Measurements from ENCODE around the gene HASPIN. TPM values are rescaled to one million over a fixed set of nuclear protein-coding genes. Genes with fewer than 3 reads are reported as not detected.

Gene HASPIN
- 10 to 100 TPM; 27.6 to 31.2 TPM for total RNA-seq

DNA sequence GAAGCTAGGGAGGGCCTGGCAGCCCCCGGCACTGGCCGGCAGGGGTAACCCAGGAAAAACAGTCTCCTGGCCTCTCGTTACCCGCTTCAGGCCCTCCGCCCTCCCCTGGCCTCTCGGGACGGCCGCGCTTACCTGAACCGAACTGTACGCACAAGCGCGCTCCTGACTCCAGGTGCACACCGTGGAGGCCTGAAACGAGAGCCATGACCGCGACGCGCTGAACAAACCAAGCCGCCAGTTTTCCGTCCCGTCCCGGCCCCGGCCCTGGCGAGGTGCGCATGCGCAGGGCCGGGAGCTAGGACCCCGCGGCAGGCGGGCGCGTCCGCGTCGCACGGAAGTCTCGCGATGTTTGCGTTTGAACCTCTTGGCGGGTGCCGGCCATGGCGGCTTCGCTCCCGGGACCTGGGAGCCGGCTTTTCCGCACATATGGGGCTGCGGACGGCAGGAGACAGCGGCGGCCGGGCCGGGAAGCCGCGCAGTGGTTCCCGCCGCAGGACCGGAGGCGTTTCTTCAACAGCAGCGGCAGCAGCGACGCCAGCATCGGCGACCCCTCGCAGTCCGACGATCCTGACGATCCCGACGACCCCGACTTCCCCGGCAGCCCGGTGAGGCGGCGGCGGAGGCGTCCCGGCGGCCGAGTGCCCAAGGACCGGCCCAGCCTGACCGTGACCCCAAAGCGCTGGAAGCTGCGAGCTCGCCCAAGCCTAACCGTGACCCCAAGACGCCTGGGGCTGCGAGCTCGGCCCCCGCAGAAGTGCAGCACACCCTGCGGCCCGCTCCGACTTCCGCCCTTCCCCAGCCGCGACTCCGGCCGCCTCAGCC lies at the start of gene HASPIN:
TSS of gene HASPIN (plus strand) at position 348 of the 822 bp plus-strand sequence. CDS start at position 381, 33 bp downstream.
- ChIA-PET POLR2A (interaction anchor here (1.7 kb wide), 1 partner anchor 13 kb away, joined by 5 read pairs; no protein-coding TSS in a partner anchor), CTCF (interaction anchor here (0.5 to 3.1 kb wide), 20 partner anchors 9 to 1066 kb away, joined by 3 to 31 read pairs (median 4); partner anchors contain the start of genes CAMKK1, NCBP3 and P2RX5)
- H3K36me3 Mint-ChIP-seq (ENCODE audit: low read depth): peaks cover 57% of the 10 kb centered on the region
- no peaks in the 10 kb centered on the region for H3K27me3 Mint-ChIP-seq
- peak within 1 kb of the TSS; percentile 89 for H3K27ac Mint-ChIP-seq
- peak within 1 kb of the TSS; percentile 95 for H3K4me3 Mint-ChIP-seq
- DNase-seq: peak; percentile 94
- no peaks in the 10 kb centered on the region for H3K9me3 Mint-ChIP-seq
- H3K4me1 Mint-ChIP-seq: peaks cover 65% of the 10 kb centered on the region

DNA sequence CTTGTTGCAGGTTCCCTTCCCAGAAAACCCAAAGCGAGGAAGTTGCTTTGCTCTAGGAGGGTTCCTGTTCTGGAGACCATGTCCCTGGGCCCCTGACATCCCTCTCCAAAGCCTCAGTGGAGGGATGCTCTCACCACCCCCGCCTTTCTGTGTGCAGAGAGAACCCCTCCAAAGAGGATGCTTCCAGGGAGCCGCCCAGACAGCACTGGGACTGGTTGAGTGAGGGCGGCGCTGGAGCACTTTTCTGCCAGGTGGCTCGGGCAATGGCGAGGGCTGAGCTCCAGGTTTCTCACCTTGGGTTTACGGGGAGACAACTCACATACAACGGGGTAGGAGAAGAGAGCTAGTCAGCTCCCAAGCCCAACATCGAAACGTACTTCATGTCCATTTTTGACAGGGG lies 47.8 kb upstream of the HASPIN start:
- Mint-ChIP-seq H3K27ac (no peak overlapping the region), H3K36me3 (ENCODE audit: low read depth) (peaks cover 8% of the 10 kb centered on the region), H3K4me3 (no peak overlapping the region), H3K27me3 (no peaks in the 10 kb centered on the region), H3K9me3 (no peaks in the 10 kb centered on the region), H3K4me1 (peaks cover 6% of the 10 kb centered on the region)
- ChIA-PET POLR2A (no interaction called here), CTCF (interaction anchor here (0.6 kb wide), 2 partner anchors 397 to 594 kb away, joined by 3 to 4 read pairs; no protein-coding TSS in a partner anchor)
- no peak for DNase-seq

- Mint-ChIP-seq H3K9me3 (no peaks in the 10 kb centered on the region), H3K4me1 (peaks cover 26% of the 10 kb centered on the region), H3K4me3 (no peak overlapping the region), H3K36me3 (ENCODE audit: low read depth) (peaks cover 22% of the 10 kb centered on the region), H3K27me3 (no peaks in the 10 kb centered on the region), H3K27ac (peak overlapping the region; percentile 48)
- DNase-seq: no peak
- POLR2A ChIA-PET: no interaction called here
- CTCF ChIA-PET: interaction anchor here (0.7 to 1.6 kb wide), 6 partner anchors 17 to 167 kb away, joined by 3 to 6 read pairs (median 4); partner anchors contain the start of genes NCBP3 and P2RX5
Measured at GRCh38 chr17:3678095-3678820, 45.4 kb upstream of the HASPIN start.

- CTCF ChIA-PET: interaction anchor here (0.6 to 1.4 kb wide), 6 partner anchors 28 to 255 kb away, joined by 3 to 4 read pairs (median 3); no protein-coding TSS in a partner anchor
- Mint-ChIP-seq H3K9me3 (no peaks in the 10 kb centered on the region), H3K4me1 (peaks cover 28% of the 10 kb centered on the region), H3K27me3 (no peaks in the 10 kb centered on the region), H3K27ac (peak overlapping the region; percentile 48), H3K4me3 (no peak overlapping the region), H3K36me3 (ENCODE audit: low read depth) (peaks cover 22% of the 10 kb centered on the region)
- POLR2A ChIA-PET: no interaction called here
- no peak for DNase-seq
Measured at GRCh38 chr17:3678821-3679530, 44.7 kb upstream of the HASPIN start.

- no peak overlapping the region for H3K4me3 Mint-ChIP-seq
- peak overlapping the region; percentile 71 for H3K27ac Mint-ChIP-seq
- CTCF ChIA-PET: interaction anchor here (0.6 to 1.1 kb wide), 4 partner anchors 13 to 254 kb away, joined by 3 to 5 read pairs (median 4); no protein-coding TSS in a partner anchor
- H3K27me3 Mint-ChIP-seq: no peaks in the 10 kb centered on the region
- H3K4me1 Mint-ChIP-seq: peaks cover 28% of the 10 kb centered on the region
- H3K36me3 Mint-ChIP-seq (ENCODE audit: low read depth): peaks cover 22% of the 10 kb centered on the region
- POLR2A ChIA-PET: no interaction called here
- no peak for DNase-seq
- H3K9me3 Mint-ChIP-seq: no peaks in the 10 kb centered on the region
Measured at GRCh38 chr17:3679531-3680126, 44.1 kb upstream of the HASPIN start.

DNA sequence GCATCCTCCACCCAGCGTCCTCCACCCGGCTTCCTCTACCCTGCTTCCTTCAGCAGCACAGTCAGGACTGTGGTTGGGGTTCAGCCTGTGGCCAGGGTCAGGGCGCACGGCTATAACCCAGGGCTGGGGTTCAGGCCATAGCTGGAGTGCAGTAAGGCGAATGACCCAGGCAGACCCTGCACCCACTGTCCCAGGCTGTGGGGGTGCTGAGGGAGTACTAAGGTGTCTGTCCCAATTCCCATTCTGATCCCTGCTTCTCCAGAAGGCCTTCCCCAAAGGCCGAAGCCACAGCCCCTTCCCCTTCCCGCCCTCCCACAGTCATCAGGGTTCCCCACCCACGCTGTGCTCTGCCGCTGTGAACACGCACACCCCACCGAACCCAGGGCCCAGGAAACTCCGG lies 42.6 kb upstream of the HASPIN start:
- H3K9me3 Mint-ChIP-seq: no peaks in the 10 kb centered on the region
- H3K4me1 Mint-ChIP-seq: peaks cover 28% of the 10 kb centered on the region
- no peaks in the 10 kb centered on the region for H3K27me3 Mint-ChIP-seq
- H3K4me3 Mint-ChIP-seq: no peak overlapping the region
- no peak for DNase-seq
- POLR2A ChIA-PET: no interaction called here
- H3K36me3 Mint-ChIP-seq (ENCODE audit: low read depth): peaks cover 22% of the 10 kb centered on the region
- CTCF ChIA-PET: interaction anchor here (1.5 kb wide), 1 partner anchor 146 kb away, joined by 5 read pairs; no protein-coding TSS in a partner anchor
- no peak overlapping the region for H3K27ac Mint-ChIP-seq

DNA sequence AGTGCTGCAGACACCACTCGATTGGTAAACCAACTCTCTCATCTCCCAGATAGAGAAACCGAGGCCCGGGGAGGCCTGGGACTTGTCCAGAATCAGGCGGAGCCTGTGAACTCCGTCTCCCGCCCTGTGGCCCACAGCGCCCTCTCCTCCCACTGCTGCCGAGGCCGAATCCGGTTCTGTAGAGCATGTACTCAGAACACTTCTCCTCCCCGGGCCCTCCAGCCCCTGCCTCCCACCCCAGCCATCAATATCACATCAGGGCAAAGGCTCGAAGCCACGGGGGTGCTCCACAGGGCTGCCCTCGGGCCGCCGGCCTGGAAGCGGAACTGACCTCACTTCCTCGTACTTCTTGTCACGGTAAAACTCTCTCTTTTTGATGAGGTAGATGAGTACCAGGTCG lies 42.1 kb upstream of the HASPIN start:
- POLR2A ChIA-PET: no interaction called here
- no peaks in the 10 kb centered on the region for H3K9me3 Mint-ChIP-seq
- H3K27ac Mint-ChIP-seq: peak overlapping the region; percentile 69
- H3K36me3 Mint-ChIP-seq (ENCODE audit: low read depth): peaks cover 22% of the 10 kb centered on the region
- H3K4me1 Mint-ChIP-seq: peaks cover 28% of the 10 kb centered on the region
- no peaks in the 10 kb centered on the region for H3K27me3 Mint-ChIP-seq
- DNase-seq: no peak
- no peak overlapping the region for H3K4me3 Mint-ChIP-seq
- CTCF ChIA-PET: interaction anchor here (1.5 kb wide), 2 partner anchors 8 to 145 kb away, joined by 5 to 9 read pairs; no protein-coding TSS in a partner anchor

DNA sequence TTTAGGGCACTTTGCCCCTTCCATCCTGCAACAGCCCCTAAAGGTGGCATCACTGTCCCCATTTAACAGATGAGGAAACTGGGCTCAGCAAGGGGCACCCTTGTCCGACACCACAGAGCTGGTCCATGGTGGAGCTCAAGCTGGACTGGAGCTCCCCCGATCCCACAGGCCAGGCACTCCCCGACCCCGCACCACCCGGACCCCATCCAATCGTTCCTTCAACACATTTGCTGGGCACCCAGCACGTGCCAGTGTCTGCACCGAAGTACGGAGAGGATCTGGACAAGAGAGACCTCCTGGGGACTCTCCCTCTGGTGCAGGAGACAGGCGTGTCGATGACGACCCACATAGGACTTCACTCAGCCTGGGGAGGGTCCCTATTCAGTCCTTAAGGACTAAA lies 41.7 kb upstream of the HASPIN start:
- no peaks in the 10 kb centered on the region for H3K27me3 Mint-ChIP-seq
- POLR2A ChIA-PET: no interaction called here

DNA sequence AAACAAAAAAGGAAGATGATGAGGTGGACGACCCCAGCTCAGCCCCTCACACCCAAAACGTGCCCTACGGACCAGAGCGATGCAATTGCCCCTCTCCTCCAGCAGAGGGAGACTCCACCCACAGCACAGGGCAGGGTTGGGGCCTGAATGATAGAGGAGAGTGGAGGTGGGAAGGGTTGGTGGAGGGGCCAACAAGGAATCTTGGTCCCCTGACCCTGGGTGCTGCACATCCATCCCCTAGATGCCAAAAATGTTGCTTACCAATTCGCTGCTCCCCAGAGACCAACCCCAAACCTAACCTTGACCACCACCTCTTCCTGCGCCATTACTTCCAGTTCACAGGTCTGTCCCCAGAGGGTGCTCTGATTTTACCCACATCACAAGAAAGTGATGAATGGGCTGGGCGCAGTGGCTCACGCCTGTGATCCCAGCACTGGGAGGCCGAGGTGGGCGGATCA lies 40.6 kb upstream of the HASPIN start:
- DNase-seq: peak; percentile 67
- POLR2A ChIA-PET: interaction anchor here (0.6 kb wide), 1 partner anchor 12 kb away, joined by 3 read pairs; no protein-coding TSS in a partner anchor
- H3K27me3 Mint-ChIP-seq: no peaks in the 10 kb centered on the region
- H3K4me1 Mint-ChIP-seq: peaks cover 28% of the 10 kb centered on the region
- H3K4me3 Mint-ChIP-seq: no peak overlapping the region
- CTCF ChIA-PET: interaction anchor here (0.6 to 2.3 kb wide), 14 partner anchors 9 to 163 kb away, joined by 3 to 9 read pairs (median 4); partner anchors contain the start of genes HASPIN and P2RX5
- peaks cover 22% of the 10 kb centered on the region for H3K36me3 Mint-ChIP-seq (ENCODE audit: low read depth)
- H3K27ac Mint-ChIP-seq: peak overlapping the region; percentile 71
- no peaks in the 10 kb centered on the region for H3K9me3 Mint-ChIP-seq

More for the DNA sequence above, 41.7 kb upstream of the HASPIN start:
- Mint-ChIP-seq H3K4me1 (peaks cover 28% of the 10 kb centered on the region), H3K27ac (peak overlapping the region; percentile 69), H3K4me3 (no peak overlapping the region), H3K9me3 (no peaks in the 10 kb centered on the region), H3K36me3 (ENCODE audit: low read depth) (peaks cover 22% of the 10 kb centered on the region)
- CTCF ChIA-PET: interaction anchor here (0.8 to 2.3 kb wide), 7 partner anchors 8 to 164 kb away, joined by 4 to 9 read pairs (median 7); no protein-coding TSS in a partner anchor
- DNase-seq: no peak

- Mint-ChIP-seq H3K27me3 (no peaks in the 10 kb centered on the region), H3K36me3 (ENCODE audit: low read depth) (peaks cover 19% of the 10 kb centered on the region), H3K4me3 (no peak overlapping the region), H3K9me3 (no peaks in the 10 kb centered on the region), H3K4me1 (peaks cover 22% of the 10 kb centered on the region), H3K27ac (no peak overlapping the region)
- ChIA-PET POLR2A (no interaction called here), CTCF (no interaction called here)
- DNase-seq: no peak
Measured at GRCh38 chr17:3685174-3685573, 38.5 kb upstream of the HASPIN start.

DNA sequence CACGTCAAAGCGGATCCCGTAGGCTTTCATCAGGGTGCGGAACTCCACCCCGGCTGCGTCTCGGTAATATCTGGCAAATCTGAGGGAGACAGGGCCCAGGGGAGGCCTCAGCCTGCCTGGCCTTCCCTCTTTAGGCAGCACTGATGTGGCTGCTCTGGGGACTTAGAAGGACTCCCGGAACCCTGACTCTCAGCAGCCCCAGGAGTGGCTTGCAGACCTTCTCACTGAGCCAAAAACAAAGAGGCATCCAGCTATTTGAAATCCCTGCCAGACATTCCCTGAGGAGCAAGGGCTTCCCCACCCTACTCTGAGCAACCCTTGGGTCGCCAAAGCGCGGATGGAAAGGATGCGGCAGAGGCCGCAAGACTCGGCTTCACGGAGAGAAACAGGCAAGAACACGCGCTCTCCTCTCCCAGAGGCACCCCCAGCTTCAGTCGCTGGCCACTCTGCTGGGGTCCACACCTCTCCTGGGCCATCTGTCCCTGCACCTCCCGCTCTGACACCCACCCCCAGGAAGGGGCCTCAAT lies 35.6 kb upstream of the HASPIN start:
- no peaks in the 10 kb centered on the region for H3K27me3 Mint-ChIP-seq
- ChIA-PET POLR2A (no interaction called here), CTCF (no interaction called here)
- peaks cover 10% of the 10 kb centered on the region for H3K36me3 Mint-ChIP-seq (ENCODE audit: low read depth)
- no peak overlapping the region for H3K27ac Mint-ChIP-seq
- no peak for DNase-seq
- H3K9me3 Mint-ChIP-seq: no peaks in the 10 kb centered on the region
- H3K4me1 Mint-ChIP-seq: peaks cover 8% of the 10 kb centered on the region
- no peak overlapping the region for H3K4me3 Mint-ChIP-seq

DNA sequence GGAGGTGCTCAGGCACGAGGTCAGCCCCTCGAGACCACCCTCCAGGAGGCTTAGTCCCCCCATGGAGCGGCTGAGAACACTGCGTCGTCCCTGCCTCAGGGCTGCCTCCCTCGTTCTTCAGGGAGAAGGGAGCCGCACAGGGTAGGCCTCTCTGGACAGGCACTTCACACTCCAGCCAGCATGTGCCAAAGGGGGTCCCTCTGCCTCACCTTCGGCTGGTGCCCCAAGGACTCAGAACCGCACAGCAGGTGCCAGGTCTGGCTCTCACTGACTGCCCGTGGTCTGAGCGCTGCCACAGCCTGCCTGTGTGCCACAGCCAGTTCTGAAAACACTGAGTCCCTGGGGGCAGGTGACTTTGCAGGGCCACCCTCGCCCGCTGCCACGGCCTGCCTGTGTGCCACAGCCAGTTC lies 34.8 kb upstream of the HASPIN start:
- ChIA-PET CTCF (no interaction called here), POLR2A (no interaction called here)
- Mint-ChIP-seq H3K4me3 (no peak overlapping the region), H3K27ac (no peak overlapping the region), H3K27me3 (no peaks in the 10 kb centered on the region), H3K9me3 (no peaks in the 10 kb centered on the region), H3K4me1 (peaks cover 10% of the 10 kb centered on the region), H3K36me3 (ENCODE audit: low read depth) (peaks cover 9% of the 10 kb centered on the region)
- no peak for DNase-seq

All from activated CD4-positive, alpha-beta T cell treated with anti-CD3 and anti-CD28 coated beads, Interleukin-2, amount 10 ng/mL, durations not matched to agents 7 days and 5 days (primary cell).